Activated naive CD4-positive, alpha-beta T cell treated with anti-CD3 and anti-CD28 coated beads, Interleukin-2, amount 50 U/mL, for 24 hours (primary cell): Measurements from ENCODE around the gene METRN.
A peak's percentile ranks its signal among the peaks of the same experiment; 100 is the strongest.
"Not testable (repeated sequence)": the region's sequence is repeated elsewhere in the genome, so short reads cannot be mapped to it uniquely, and the experiment has no call there.

Experiments used
- H3K27ac Mint-ChIP-seq: one replicate; pipeline ENCODE4 v1.8.0; 2021; ENCODE audit warnings: mild to moderate bottlenecking, mixed read lengths
- H3K27me3 Mint-ChIP-seq: one replicate; pipeline ENCODE4 v1.8.0; 2021; ENCODE audit warnings: mixed read lengths
- H3K36me3 Mint-ChIP-seq: one replicate; pipeline ENCODE4 v1.8.0; 2021; ENCODE audit warnings: mixed read lengths
- H3K4me1 Mint-ChIP-seq: one replicate; pipeline ENCODE4 v1.8.0; 2021; ENCODE audit warnings: mixed read lengths
- H3K4me3 Mint-ChIP-seq: one replicate; pipeline ENCODE4 v1.8.0; 2021; ENCODE audit warnings: mild to moderate bottlenecking, mixed read lengths
- H3K9me3 Mint-ChIP-seq: one replicate; pipeline ENCODE4 v1.8.0; 2021; ENCODE audit warnings: mixed read lengths

METRN gene

GRCh38 chr16:743794-744500 is 29.0 kb downstream of the METRN start:
- Mint-ChIP-seq H3K27me3 (no peaks in the 10 kb centered on the region), H3K27ac (no peak overlapping the region), H3K36me3 (no peaks in the 10 kb centered on the region), H3K4me1 (peaks cover 13% of the 10 kb centered on the region), H3K9me3 (no peaks in the 10 kb centered on the region), H3K4me3 (no peak overlapping the region)

GRCh38 chr16:745739-746138 is 30.8 kb downstream of the METRN start:
- Mint-ChIP-seq H3K27ac (no peak overlapping the region), H3K36me3 (no peaks in the 10 kb centered on the region), H3K4me1 (no peaks in the 10 kb centered on the region), H3K27me3 (no peaks in the 10 kb centered on the region), H3K4me3 (no peak overlapping the region), H3K9me3 (no peaks in the 10 kb centered on the region)

GRCh38 chr16:746637-747036 is 31.7 kb downstream of the METRN start:
- H3K4me1 Mint-ChIP-seq = no peaks in the 10 kb centered on the region
- H3K4me3 Mint-ChIP-seq = no peak overlapping the region
- no peaks in the 10 kb centered on the region for H3K9me3 Mint-ChIP-seq
- no peaks in the 10 kb centered on the region for H3K36me3 Mint-ChIP-seq
- no peak overlapping the region for H3K27ac Mint-ChIP-seq
- no peaks in the 10 kb centered on the region for H3K27me3 Mint-ChIP-seq

GRCh38 chr16:747978-748746 is 33.2 kb downstream of the METRN start:
- no peak overlapping the region for H3K27ac Mint-ChIP-seq
- no peak overlapping the region for H3K4me3 Mint-ChIP-seq
- no peaks in the 10 kb centered on the region for H3K27me3 Mint-ChIP-seq
- no peaks in the 10 kb centered on the region for H3K9me3 Mint-ChIP-seq
- no peaks in the 10 kb centered on the region for H3K4me1 Mint-ChIP-seq
- H3K36me3 Mint-ChIP-seq = no peaks in the 10 kb centered on the region

GRCh38 chr16:749010-749409 is 34.1 kb downstream of the METRN start:
- Mint-ChIP-seq H3K9me3 (no peaks in the 10 kb centered on the region), H3K4me3 (no peak overlapping the region), H3K36me3 (no peaks in the 10 kb centered on the region), H3K27ac (no peak overlapping the region), H3K27me3 (no peaks in the 10 kb centered on the region), H3K4me1 (no peaks in the 10 kb centered on the region)

DNA sequence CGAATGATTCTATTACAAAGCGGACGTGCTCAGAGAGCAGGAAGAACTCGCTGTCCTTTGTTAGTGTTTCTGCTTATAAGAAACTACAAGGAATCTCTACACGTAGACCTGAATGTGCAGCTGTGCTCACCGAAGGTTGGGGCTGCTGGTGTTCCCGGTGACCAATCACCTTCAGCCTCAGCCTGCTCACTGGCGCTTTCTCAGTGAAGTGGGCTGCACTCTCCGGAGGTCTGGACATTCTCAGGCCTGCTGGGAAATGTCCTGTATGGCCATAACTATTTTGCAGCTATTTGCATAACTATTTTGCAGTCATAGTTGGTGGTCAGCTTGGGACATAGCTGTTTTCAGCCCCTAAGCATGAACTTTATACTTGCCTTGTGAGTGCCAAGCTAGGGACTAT is 35.6 kb downstream of the METRN start:
- no peaks in the 10 kb centered on the region for H3K27me3 Mint-ChIP-seq
- H3K27ac Mint-ChIP-seq = no peak overlapping the region
- no peaks in the 10 kb centered on the region for H3K9me3 Mint-ChIP-seq
- no peak overlapping the region for H3K4me3 Mint-ChIP-seq
- no peaks in the 10 kb centered on the region for H3K4me1 Mint-ChIP-seq
- H3K36me3 Mint-ChIP-seq = no peaks in the 10 kb centered on the region

GRCh38 chr16:751152-752006 is 36.5 kb downstream of the METRN start:
- no peak overlapping the region for H3K4me3 Mint-ChIP-seq
- H3K36me3 Mint-ChIP-seq = no peaks in the 10 kb centered on the region
- H3K4me1 Mint-ChIP-seq = no peaks in the 10 kb centered on the region
- H3K9me3 Mint-ChIP-seq = no peaks in the 10 kb centered on the region
- H3K27ac Mint-ChIP-seq = no peak overlapping the region
- H3K27me3 Mint-ChIP-seq = no peaks in the 10 kb centered on the region

DNA sequence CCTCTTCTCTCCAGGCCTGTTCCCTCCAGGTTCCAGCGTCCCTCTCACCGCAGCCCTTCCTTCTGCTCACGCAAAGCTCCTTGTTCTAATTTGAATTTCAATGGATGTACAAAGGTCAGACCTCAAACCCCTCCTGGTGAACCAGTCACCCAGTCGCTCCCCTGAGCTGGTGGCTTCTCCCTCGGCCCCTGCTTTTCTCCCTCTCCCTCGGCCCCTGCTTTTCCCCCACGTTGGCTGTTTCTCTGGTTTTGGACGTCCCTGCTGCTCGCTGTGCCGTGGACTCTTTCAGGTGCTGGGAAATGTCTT is 37.0 kb downstream of the METRN start:
- Mint-ChIP-seq H3K27ac (no peak overlapping the region), H3K9me3 (no peaks in the 10 kb centered on the region), H3K36me3 (no peaks in the 10 kb centered on the region), H3K4me3 (no peak overlapping the region), H3K27me3 (no peaks in the 10 kb centered on the region), H3K4me1 (no peaks in the 10 kb centered on the region)

DNA sequence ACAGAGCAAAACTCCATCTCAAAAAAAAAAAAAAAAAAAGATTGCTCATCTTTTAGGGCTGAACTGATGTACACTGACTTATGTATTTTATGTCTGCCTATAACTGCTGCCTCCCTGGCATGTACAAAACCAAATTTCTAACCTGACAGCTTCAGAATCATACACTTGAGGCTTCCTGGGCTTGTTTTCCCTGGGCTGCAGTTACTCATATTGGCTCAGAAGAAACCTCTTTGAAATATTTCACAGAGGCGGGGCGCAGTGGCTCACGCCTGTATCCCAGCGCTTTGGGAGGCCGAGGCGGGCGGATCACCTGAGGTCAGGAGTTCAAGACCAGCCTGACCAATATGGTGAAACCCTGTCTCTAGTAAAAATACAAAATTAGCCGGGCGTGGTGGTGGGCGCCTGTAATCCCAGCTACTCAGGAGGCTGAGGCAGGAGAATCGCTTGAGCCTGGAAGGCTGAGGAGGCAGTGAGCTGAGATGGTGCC is 39.2 kb downstream of the METRN start:
- H3K36me3 Mint-ChIP-seq, H3K27ac Mint-ChIP-seq, H3K4me1 Mint-ChIP-seq, H3K9me3 Mint-ChIP-seq, H3K4me3 Mint-ChIP-seq, H3K27me3 Mint-ChIP-seq: not testable (repeated sequence)

DNA sequence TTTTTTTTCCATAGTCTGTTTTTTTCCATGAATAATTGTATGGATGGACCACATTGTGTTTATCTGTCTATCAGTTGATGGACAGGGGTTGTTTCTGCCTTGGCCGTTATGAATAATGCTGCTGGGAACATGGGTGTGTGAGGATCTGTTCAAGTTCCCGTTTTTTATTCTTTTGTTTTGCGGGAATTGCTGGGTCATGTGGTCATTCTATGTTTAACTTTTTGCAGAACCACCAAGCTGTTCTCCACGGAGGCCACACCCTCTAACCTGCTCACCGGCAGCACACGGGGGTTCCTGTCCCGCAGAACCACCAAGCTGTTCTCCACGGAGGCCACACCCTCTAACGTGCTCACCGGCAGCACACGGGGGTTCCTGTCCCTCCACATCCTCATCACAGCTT is 39.7 kb downstream of the METRN start:
- Mint-ChIP-seq H3K27ac (no peak overlapping the region), H3K4me3 (no peak overlapping the region)

GRCh38 chr16:756428-756827 is 41.5 kb downstream of the METRN start:
- no peaks in the 10 kb centered on the region for H3K36me3 Mint-ChIP-seq
- H3K27me3 Mint-ChIP-seq = no peaks in the 10 kb centered on the region
- no peak overlapping the region for H3K4me3 Mint-ChIP-seq
- peak overlapping the region; percentile 66 for H3K27ac Mint-ChIP-seq
- H3K4me1 Mint-ChIP-seq = no peaks in the 10 kb centered on the region
- no peaks in the 10 kb centered on the region for H3K9me3 Mint-ChIP-seq

More for the DNA sequence above, 39.7 kb downstream of the METRN start:
- Mint-ChIP-seq H3K9me3 (no peaks in the 10 kb centered on the region), H3K27me3 (no peaks in the 10 kb centered on the region), H3K4me1 (no peaks in the 10 kb centered on the region), H3K36me3 (no peaks in the 10 kb centered on the region)

GRCh38 chr16:759110-759910 is 44.4 kb downstream of the METRN start:
- Mint-ChIP-seq H3K36me3 (no peaks in the 10 kb centered on the region), H3K4me3 (no peak overlapping the region), H3K27me3 (no peaks in the 10 kb centered on the region)

GRCh38 chr16:760065-760464 is 45.1 kb downstream of the METRN start:
- Mint-ChIP-seq H3K9me3 (no peaks in the 10 kb centered on the region), H3K4me1 (no peaks in the 10 kb centered on the region), H3K27ac (no peak overlapping the region), H3K27me3 (no peaks in the 10 kb centered on the region), H3K4me3 (no peak overlapping the region), H3K36me3 (no peaks in the 10 kb centered on the region)

More at GRCh38 chr16:759110-759910, 44.4 kb downstream of the METRN start:
- H3K4me1 Mint-ChIP-seq = no peaks in the 10 kb centered on the region
- H3K9me3 Mint-ChIP-seq = no peaks in the 10 kb centered on the region
- peak overlapping the region; percentile 17 for H3K27ac Mint-ChIP-seq

- Mint-ChIP-seq H3K27ac (peak within 1 kb of the TSS; percentile 23), H3K4me3 (no peak within 1 kb of the TSS), H3K9me3 (no peaks in the 10 kb centered on the region)
These were observed 45.8 kb downstream of the METRN start, which contains the start of gene MSLN for GRCh38 chr16:760545-761343. Gene MSLN (plus strand): TSS chr16:760734. CDS start chr16:762681, 1,947 bp downstream.

More at GRCh38 chr16:760545-761343, 45.8 kb downstream of the METRN start, which contains the start of gene MSLN:
- H3K4me1 Mint-ChIP-seq = no peaks in the 10 kb centered on the region
- no peaks in the 10 kb centered on the region for H3K36me3 Mint-ChIP-seq
- no peaks in the 10 kb centered on the region for H3K27me3 Mint-ChIP-seq
